Natural killer cell treated with Interleukin-12 subunit alpha and Interleukin-12 subunit beta and Interleukin-15 and Interleukin-18, amount 100 ng/mL, for 72 hours (primary cell): ENCODE data around the gene RCAN3. TPM values are rescaled to one million over a fixed set of nuclear protein-coding genes. Genes with fewer than 3 reads are reported as not detected.
"Not testable (repeated sequence)": the region's sequence is repeated elsewhere in the genome, so short reads cannot be mapped to it uniquely, and the experiment has no call there.

Source experiments
- ATAC-seq, 2 donors: fragments of 150-1000 bp; cut with Tn5 transposase in 1 of 2; sonication (Bioruptor Pico), chemical (Tn5 transposase) in 1 of 2; 2 replicates each; pipeline ENCODE4 v1.10.0; 2021
- DNase-seq: peaks from one replicate; pipeline ENCODE4 v3.0.0; 2022; ENCODE audit warnings: low spot score
- H3K27ac Mint-ChIP-seq, 2 donors: 1 replicate in 1 of 2; 2 replicates in 1 of 2; pipeline ENCODE4 v1.8.0; 2022; ENCODE audit warnings: mixed read lengths in 2 of 2, mild to moderate bottlenecking in 1 of 2, moderate library complexity in 1 of 2
- H3K27me3 Mint-ChIP-seq, 2 donors: 1 replicate in 1 of 2; 2 replicates in 1 of 2; pipeline ENCODE4 v1.8.0; 2022; ENCODE audit warnings: mixed read lengths in 2 of 2
- H3K36me3 Mint-ChIP-seq: one replicate; pipeline ENCODE4 v1.8.0; 2022; ENCODE audit warnings: mixed read lengths
- H3K4me1 Mint-ChIP-seq, 2 donors: 1 replicate in 1 of 2; 2 replicates in 1 of 2; pipeline ENCODE4 v1.8.0; 2022; ENCODE audit warnings: low read depth in 2 of 2, mixed read lengths in 2 of 2, mild to moderate bottlenecking in 1 of 2
- H3K4me3 Mint-ChIP-seq: one replicate; pipeline ENCODE4 v1.8.0; 2022; ENCODE audit warnings: mixed read lengths
- H3K9me3 Mint-ChIP-seq: 2 replicates; pipeline ENCODE4 v1.8.0; 2022; ENCODE audit warnings: mixed read lengths
- total RNA-seq, 2 donors: library from RNA; stranded (reverse); gene quantifications; one replicate each; pipeline ENCODE4 v1.2.3, GENCODE V29; 2022

Gene RCAN3
- total RNA-seq, 2 donors from 2014 or later: 1.9 to 2.7 TPM

GRCh38 chr1:24491577-24492360 is 10.9 kb upstream of the RCAN3 start:
- Mint-ChIP-seq H3K36me3 (peaks cover 4% of the 10 kb centered on the region), H3K9me3 (no peaks in the 10 kb centered on the region), H3K4me3 (no peak overlapping the region), H3K4me1 (no peaks in the 10 kb centered on the region), H3K27me3 (peaks cover 29 to 33% of the 10 kb centered on the region in 2 donors), H3K27ac (no peak overlapping the region)
- no peak for DNase-seq
- ATAC-seq: no peak

GRCh38 chr1:24492935-24493334 is 9.7 kb upstream of the RCAN3 start:
- not testable (repeated sequence) for H3K9me3 Mint-ChIP-seq, H3K36me3 Mint-ChIP-seq, H3K4me1 Mint-ChIP-seq, H3K4me3 Mint-ChIP-seq, H3K27ac Mint-ChIP-seq, ATAC-seq, DNase-seq
- peaks cover 30 to 38% of the 10 kb centered on the region in 2 donors for H3K27me3 Mint-ChIP-seq

- DNase-seq (no peak), ATAC-seq (no peak)
- peaks cover 4% of the 10 kb centered on the region for H3K36me3 Mint-ChIP-seq
- H3K27ac Mint-ChIP-seq: no peak overlapping the region
- no peaks in the 10 kb centered on the region for H3K9me3 Mint-ChIP-seq
- H3K4me1 Mint-ChIP-seq: peaks cover 10 to 12% of the 10 kb centered on the region in 2 donors
- no peak overlapping the region for H3K4me3 Mint-ChIP-seq
- H3K27me3 Mint-ChIP-seq: peaks cover 33 to 46% of the 10 kb centered on the region in 2 donors
These were observed 8.9 kb upstream of the RCAN3 start for GRCh38 chr1:24493785-24494184.

GRCh38 chr1:24498589-24498988 is 4.0 kb upstream of the RCAN3 start:
- H3K36me3 Mint-ChIP-seq: peaks cover 7% of the 10 kb centered on the region
- H3K27ac Mint-ChIP-seq: peak overlapping the region in 1 of 2 donors; percentile 15
- DNase-seq (no peak), ATAC-seq (peak; percentile 61 to 67)
- peaks cover 41 to 44% of the 10 kb centered on the region in 2 donors for H3K4me1 Mint-ChIP-seq
- H3K4me3 Mint-ChIP-seq: peak overlapping the region; percentile 56
- peaks cover 44 to 75% of the 10 kb centered on the region in 2 donors for H3K27me3 Mint-ChIP-seq
- no peaks in the 10 kb centered on the region for H3K9me3 Mint-ChIP-seq

- Mint-ChIP-seq H3K27me3 (peaks cover 49 to 79% of the 10 kb centered on the region in 2 donors), H3K4me1 (peaks cover 41 to 48% of the 10 kb centered on the region in 2 donors), H3K27ac (peak overlapping the region in 1 of 2 donors; percentile 63), H3K9me3 (no peaks in the 10 kb centered on the region), H3K4me3 (no peak overlapping the region), H3K36me3 (peaks cover 7% of the 10 kb centered on the region)
- DNase-seq (no peak), ATAC-seq (no peak)
These were observed 2.1 kb upstream of the RCAN3 start for GRCh38 chr1:24500448-24501048.

GRCh38 chr1:24501371-24502064 is 1.1 kb upstream of the RCAN3 start:
- Mint-ChIP-seq H3K27me3 (peaks cover 54 to 80% of the 10 kb centered on the region in 2 donors), H3K27ac (peak overlapping the region; percentile 4 to 68), H3K4me3 (peak overlapping the region; percentile 82), H3K9me3 (no peaks in the 10 kb centered on the region), H3K36me3 (peaks cover 7% of the 10 kb centered on the region), H3K4me1 (peaks cover 41 to 48% of the 10 kb centered on the region in 2 donors)
- DNase-seq (no peak), ATAC-seq (no peak)

GRCh38 chr1:24502065-24502708 is 449 bp upstream of the RCAN3 start:
- Mint-ChIP-seq H3K4me3 (peak overlapping the region; percentile 82), H3K9me3 (no peaks in the 10 kb centered on the region), H3K4me1 (peaks cover 41 to 51% of the 10 kb centered on the region in 2 donors), H3K27me3 (peaks cover 55 to 81% of the 10 kb centered on the region in 2 donors), H3K36me3 (peaks cover 7% of the 10 kb centered on the region), H3K27ac (peak overlapping the region; percentile 4 to 68)
- peak; percentile 49 to 63 for ATAC-seq
- DNase-seq: no peak

GRCh38 chr1:24503059-24503751 is 569 bp downstream of the RCAN3 start:
- peak overlapping the region; percentile 87 for H3K4me3 Mint-ChIP-seq
- peaks cover 7% of the 10 kb centered on the region for H3K36me3 Mint-ChIP-seq
- peaks cover 37 to 47% of the 10 kb centered on the region in 2 donors for H3K4me1 Mint-ChIP-seq
- no peak for DNase-seq
- ATAC-seq: no peak
- no peaks in the 10 kb centered on the region for H3K9me3 Mint-ChIP-seq
- H3K27me3 Mint-ChIP-seq: peaks cover 56 to 77% of the 10 kb centered on the region in 2 donors
- peak overlapping the region; percentile 48 to 82 for H3K27ac Mint-ChIP-seq

- Mint-ChIP-seq H3K4me1 (peaks cover 29 to 39% of the 10 kb centered on the region in 2 donors), H3K27me3 (peaks cover 58 to 73% of the 10 kb centered on the region in 2 donors), H3K9me3 (no peaks in the 10 kb centered on the region), H3K4me3 (peak overlapping the region; percentile 87), H3K36me3 (peaks cover 7% of the 10 kb centered on the region), H3K27ac (peak overlapping the region; percentile 48 to 82)
- DNase-seq (no peak), ATAC-seq (no peak)
These were observed 1.4 kb downstream of the RCAN3 start for GRCh38 chr1:24503870-24504523.

GRCh38 chr1:24504560-24504959 is 1.9 kb downstream of the RCAN3 start:
- H3K9me3 Mint-ChIP-seq: no peaks in the 10 kb centered on the region
- H3K36me3 Mint-ChIP-seq: peaks cover 2% of the 10 kb centered on the region
- ATAC-seq (no peak), DNase-seq (no peak)
- peaks cover 23 to 33% of the 10 kb centered on the region in 2 donors for H3K4me1 Mint-ChIP-seq
- H3K27me3 Mint-ChIP-seq: peaks cover 59 to 73% of the 10 kb centered on the region in 2 donors
- peak overlapping the region; percentile 87 for H3K4me3 Mint-ChIP-seq
- peak overlapping the region; percentile 48 to 82 for H3K27ac Mint-ChIP-seq

GRCh38 chr1:24505816-24506215 is 3.2 kb downstream of the RCAN3 start:
- ATAC-seq (no peak), DNase-seq (no peak)
- Mint-ChIP-seq H3K4me3 (no peak overlapping the region), H3K27me3 (peaks cover 58 to 72% of the 10 kb centered on the region in 2 donors), H3K27ac (peak overlapping the region in 1 of 2 donors; percentile 52), H3K36me3 (no peaks in the 10 kb centered on the region), H3K4me1 (peaks cover 16 to 28% of the 10 kb centered on the region in 2 donors), H3K9me3 (no peaks in the 10 kb centered on the region)

GRCh38 chr1:24506691-24507381 is 4.2 kb downstream of the RCAN3 start:
- Mint-ChIP-seq H3K4me3 (peak overlapping the region; percentile 32), H3K4me1 (peaks cover 7 to 17% of the 10 kb centered on the region in 2 donors), H3K36me3 (no peaks in the 10 kb centered on the region), H3K9me3 (no peaks in the 10 kb centered on the region), H3K27me3 (peaks cover 56 to 67% of the 10 kb centered on the region in 2 donors), H3K27ac (peak overlapping the region in 1 of 2 donors; percentile 52)
- no peak for ATAC-seq
- no peak for DNase-seq
